Measurements from ENCODE around the gene EDN1. TPM values are rescaled to one million over a fixed set of nuclear protein-coding genes. Genes with fewer than 3 reads are reported as not detected.
A peak's percentile ranks its signal among the peaks of the same experiment; 100 is the strongest.

The EDN1 gene
- polyA plus RNA-seq (17.2 to 19.7 TPM (median 18.0 TPM) in 3 replicates), polyA minus RNA-seq (6.3 to 7.3 TPM (median 7.1 TPM) in 3 replicates)
- 13.7 TPM for polyA plus RNA-seq (2011; ENCODE audit: low read depth)
- 8.8 and 14.9 TPM in 2 replicates for polyA plus RNA-seq (2011; cell fraction: cytosol; rRNA removed)
- 41.0 and 50.4 TPM in 2 replicates for polyA plus RNA-seq (2011; cell fraction: nucleus; rRNA removed)
- polyA plus RNA-seq (2012; ENCODE audit: low replicate concordance) = 13.0 and 13.5 TPM in 2 replicates
- polyA minus RNA-seq (2011; cell fraction: cytosol; rRNA and poly(A)+ RNA removed) = 9.4 TPM
- 11.9 and 12.2 TPM in 2 replicates for polyA minus RNA-seq (2011; cell fraction: nucleus; rRNA and poly(A)+ RNA removed)

DNA sequence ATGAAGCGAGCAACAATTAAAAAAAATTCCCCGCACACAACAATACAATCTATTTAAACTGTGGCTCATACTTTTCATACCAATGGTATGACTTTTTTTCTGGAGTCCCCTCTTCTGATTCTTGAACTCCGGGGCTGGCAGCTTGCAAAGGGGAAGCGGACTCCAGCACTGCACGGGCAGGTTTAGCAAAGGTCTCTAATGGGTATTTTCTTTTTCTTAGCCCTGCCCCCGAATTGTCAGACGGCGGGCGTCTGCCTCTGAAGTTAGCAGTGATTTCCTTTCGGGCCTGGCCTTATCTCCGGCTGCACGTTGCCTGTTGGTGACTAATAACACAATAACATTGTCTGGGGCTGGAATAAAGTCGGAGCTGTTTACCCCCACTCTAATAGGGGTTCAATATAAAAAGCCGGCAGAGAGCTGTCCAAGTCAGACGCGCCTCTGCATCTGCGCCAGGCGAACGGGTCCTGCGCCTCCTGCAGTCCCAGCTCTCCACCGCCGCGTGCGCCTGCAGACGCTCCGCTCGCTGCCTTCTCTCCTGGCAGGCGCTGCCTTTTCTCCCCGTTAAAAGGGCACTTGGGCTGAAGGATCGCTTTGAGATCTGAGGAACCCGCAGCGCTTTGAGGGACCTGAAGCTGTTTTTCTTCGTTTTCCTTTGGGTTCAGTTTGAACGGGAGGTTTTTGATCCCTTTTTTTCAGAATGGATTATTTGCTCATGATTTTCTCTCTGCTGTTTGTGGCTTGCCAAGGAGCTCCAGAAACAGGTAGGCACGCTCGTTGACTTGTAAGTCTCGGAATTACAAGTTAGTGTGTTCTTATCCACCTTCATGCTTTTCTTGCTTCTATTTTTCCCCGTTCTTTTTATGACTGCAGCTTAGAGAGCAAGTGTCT, at the start of gene EDN1:
Gene EDN1, plus strand, starts transcription at position 429 of the 888 bp plus-strand sequence. Its CDS starts 269 bp downstream, at position 698.
- Histone ChIP-seq H3K4me3 (ENCODE audit: control insufficient read depth in 2 of 3, extremely low read depth in 1 of 3, insufficient read depth in 2 of 3, low read depth in 1 of 3, low read length in 3 of 3) (peak within 1 kb of the TSS; percentile 59 to 99 (median 97)), H3K4me2 (ENCODE audit: control insufficient read depth, extremely low read depth, insufficient read depth, low read depth, low read length) (peak within 1 kb of the TSS; percentile 95), H2AFZ (ENCODE audit: control insufficient read depth, low read length) (peak within 1 kb of the TSS; percentile 72), H3K9me1 (ENCODE audit: control insufficient read depth, extremely low read depth, insufficient read depth, low read length) (no peaks in the 10 kb centered on the region), H3K9ac (ENCODE audit: control insufficient read depth, extremely low read depth, insufficient read depth, low read length) (peak within 1 kb of the TSS; percentile 87), H3K9me3 (ENCODE audit: control insufficient read depth, low read depth, low read length) (no peaks in the 10 kb centered on the region), H3K36me3 (ENCODE audit: control insufficient read depth in 2 of 2, extremely low read depth in 1 of 2, insufficient read depth in 2 of 2, low read length in 2 of 2) (peaks cover 6 to 22% of the 10 kb centered on the region in 2 experiments), H4K20me1 (ENCODE audit: control insufficient read depth, extremely low read depth, insufficient read depth, low read length) (no peaks in the 10 kb centered on the region), H3K4me1 (ENCODE audit: control insufficient read depth, extremely low read depth, insufficient read depth, low read length) (peaks cover 62% of the 10 kb centered on the region), H3K27ac (ENCODE audit: control insufficient read depth, insufficient read depth, low read length) (peak within 1 kb of the TSS; percentile 84), H3K79me2 (ENCODE audit: control insufficient read depth, insufficient read depth, low read length) (peaks cover 20% of the 10 kb centered on the region), H3K27me3 (ENCODE audit: control insufficient read depth, extremely low read depth, insufficient read depth, low read length) (no peaks in the 10 kb centered on the region)
- dilution Hi-C loops (cut with MboI; ENCODE audit: extremely low pct_ligation_motif_present, low sequenced_read_pairs) = no loop called here
- FAIRE-seq (no peak), DNase-seq (ENCODE audit: low read depth, low spot score) (no peak)
- no peak for TF ChIP-seq EZH2 (IDR thresholded peaks at IDR 0.05; ENCODE audit: low read length)
- TF ChIP-seq, protein P1, sequence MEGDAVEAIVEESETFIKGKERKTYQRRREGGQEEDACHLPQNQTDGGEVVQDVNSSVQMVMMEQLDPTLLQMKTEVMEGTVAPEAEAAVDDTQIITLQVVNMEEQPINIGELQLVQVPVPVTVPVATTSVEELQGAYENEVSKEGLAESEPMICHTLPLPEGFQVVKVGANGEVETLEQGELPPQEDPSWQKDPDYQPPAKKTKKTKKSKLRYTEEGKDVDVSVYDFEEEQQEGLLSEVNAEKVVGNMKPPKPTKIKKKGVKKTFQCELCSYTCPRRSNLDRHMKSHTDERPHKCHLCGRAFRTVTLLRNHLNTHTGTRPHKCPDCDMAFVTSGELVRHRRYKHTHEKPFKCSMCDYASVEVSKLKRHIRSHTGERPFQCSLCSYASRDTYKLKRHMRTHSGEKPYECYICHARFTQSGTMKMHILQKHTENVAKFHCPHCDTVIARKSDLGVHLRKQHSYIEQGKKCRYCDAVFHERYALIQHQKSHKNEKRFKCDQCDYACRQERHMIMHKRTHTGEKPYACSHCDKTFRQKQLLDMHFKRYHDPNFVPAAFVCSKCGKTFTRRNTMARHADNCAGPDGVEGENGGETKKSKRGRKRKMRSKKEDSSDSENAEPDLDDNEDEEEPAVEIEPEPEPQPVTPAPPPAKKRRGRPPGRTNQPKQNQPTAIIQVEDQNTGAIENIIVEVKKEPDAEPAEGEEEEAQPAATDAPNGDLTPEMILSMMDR (optimal IDR thresholded peaks at IDR 0.05 in 1 of 3, IDR thresholded peaks at IDR 0.05 in 1 of 3, conservative IDR thresholded peaks at IDR 0.05 in 1 of 3; ENCODE audit: extremely low read depth in 1 of 3, insufficient read depth in 2 of 3, low read length in 3 of 3) = peak; percentile 34 to 60 (median 54)

DNA sequence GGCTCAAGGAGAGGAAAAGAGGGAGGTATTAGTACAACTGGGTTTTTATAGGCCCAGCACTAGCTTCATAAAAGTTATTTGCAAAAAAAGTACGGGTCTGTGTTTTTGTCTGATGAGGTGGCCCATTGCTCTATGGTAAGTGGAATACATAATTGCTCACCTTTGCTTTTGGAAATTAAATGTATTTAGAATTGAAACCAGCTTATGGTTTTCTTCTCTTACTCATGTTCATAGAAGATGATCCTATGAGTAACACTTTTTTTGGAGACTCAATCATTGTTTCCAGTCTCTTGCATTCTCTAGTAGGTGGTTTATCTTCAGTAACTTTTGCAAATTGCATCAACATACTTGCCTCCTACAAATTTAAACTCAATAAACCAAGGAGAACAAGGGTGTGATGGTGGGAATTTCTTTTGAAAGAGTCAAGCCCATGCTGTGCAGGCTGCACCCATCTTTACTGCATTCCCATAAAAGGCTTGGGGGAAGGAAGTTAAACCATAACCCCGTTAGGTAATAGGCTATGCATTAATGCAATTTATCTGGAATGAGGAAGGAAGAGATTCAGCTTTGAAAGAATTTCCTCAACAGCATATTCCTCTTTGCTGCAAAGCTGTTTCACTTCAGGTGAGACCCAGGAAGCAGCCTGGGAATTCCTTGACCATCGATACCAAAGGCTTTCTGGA, 48.5 kb upstream of the EDN1 start:
- DNase-seq (ENCODE audit: low read depth, low spot score) (no peak), FAIRE-seq (peak; percentile 13)
- Histone ChIP-seq H3K9me1 (ENCODE audit: control insufficient read depth, extremely low read depth, insufficient read depth, low read length) (no peaks in the 10 kb centered on the region), H3K27ac (ENCODE audit: control insufficient read depth, insufficient read depth, low read length) (no peak overlapping the region), H3K36me3 (ENCODE audit: control insufficient read depth in 2 of 2, extremely low read depth in 1 of 2, insufficient read depth in 2 of 2, low read length in 2 of 2) (no peaks in the 10 kb centered on the region), H3K79me2 (ENCODE audit: control insufficient read depth, insufficient read depth, low read length) (no peaks in the 10 kb centered on the region), H3K4me3 (ENCODE audit: control insufficient read depth in 2 of 3, extremely low read depth in 1 of 3, insufficient read depth in 2 of 3, low read depth in 1 of 3, low read length in 3 of 3) (no peak overlapping the region), H3K9me3 (ENCODE audit: control insufficient read depth, low read depth, low read length) (no peaks in the 10 kb centered on the region), H3K4me2 (ENCODE audit: control insufficient read depth, extremely low read depth, insufficient read depth, low read depth, low read length) (no peak overlapping the region), H2AFZ (ENCODE audit: control insufficient read depth, low read length) (peak overlapping the region; percentile 4), H4K20me1 (ENCODE audit: control insufficient read depth, extremely low read depth, insufficient read depth, low read length) (no peaks in the 10 kb centered on the region), H3K27me3 (ENCODE audit: control insufficient read depth, extremely low read depth, insufficient read depth, low read length) (no peaks in the 10 kb centered on the region), H3K9ac (ENCODE audit: control insufficient read depth, extremely low read depth, insufficient read depth, low read length) (no peak overlapping the region), H3K4me1 (ENCODE audit: control insufficient read depth, extremely low read depth, insufficient read depth, low read length) (peaks cover 17% of the 10 kb centered on the region)
- dilution Hi-C loops (cut with MboI; ENCODE audit: extremely low pct_ligation_motif_present, low sequenced_read_pairs) = no loop called here
- no peak for TF ChIP-seq EZH2 (IDR thresholded peaks at IDR 0.05; ENCODE audit: low read length)
- TF ChIP-seq, protein P1 (optimal IDR thresholded peaks at IDR 0.05 in 1 of 3, IDR thresholded peaks at IDR 0.05 in 1 of 3, conservative IDR thresholded peaks at IDR 0.05 in 1 of 3; ENCODE audit: extremely low read depth in 1 of 3, insufficient read depth in 2 of 3, low read length in 3 of 3) = no peak
